Activated CD4-positive, CD25-positive, alpha-beta regulatory T cell treated with anti-CD3 and anti-CD28 coated beads, Interleukin-2, amount 50 U/mL, for 16 hours (primary cell): ENCODE results near the gene ALOX12B.
"Not testable (repeated sequence)": the region's sequence is repeated elsewhere in the genome, so short reads cannot be mapped to it uniquely, and the experiment has no call there.

Source experiments
- DNase-seq: peaks from one replicate; pipeline ENCODE4 v3.0.0-alpha.2; 2020; ENCODE audit warnings: low read depth, low spot score

Gene ALOX12B

GRCh38 chr17:8044819-8045810 is 42.4 kb downstream of the ALOX12B start:
- DNase-seq, result no peak

GRCh38 chr17:8041979-8042378 is 45.5 kb downstream of the ALOX12B start:
- DNase-seq, result no peak

GRCh38 chr17:8041249-8041928 is 46.1 kb downstream of the ALOX12B start:
- no peak for DNase-seq

- DNase-seq, result no peak
These were observed 47.8 kb downstream of the ALOX12B start for GRCh38 chr17:8039611-8040168.

- no peak for DNase-seq
These were observed 48.4 kb downstream of the ALOX12B start, which contains the start of gene ALOX15B for GRCh38 chr17:8038954-8039610. TSS of gene ALOX15B (plus strand) at chr17:8039059. CDS start at chr17:8039156, 97 bp downstream.

- no peak for DNase-seq
These were observed 55.1 kb downstream of the ALOX12B start for GRCh38 chr17:8032442-8032841.

- DNase-seq, result no peak
These were observed 55.6 kb downstream of the ALOX12B start for GRCh38 chr17:8031950-8032349.

- no peak for DNase-seq
These were observed 56.3 kb downstream of the ALOX12B start for GRCh38 chr17:8031261-8031661.

GRCh38 chr17:8029121-8029520 is 58.4 kb downstream of the ALOX12B start:
- DNase-seq, result no peak

GRCh38 chr17:8025176-8025911 is 62.2 kb downstream of the ALOX12B start:
- DNase-seq, result no peak

- DNase-seq, result not testable (repeated sequence)
These were observed 63.4 kb downstream of the ALOX12B start for GRCh38 chr17:8024161-8024560.
